GM20431 (cell line): ENCODE measurements around the gene TBXA2R.
"Not testable (repeated sequence)": the region's sequence is repeated elsewhere in the genome, so short reads cannot be mapped to it uniquely, and the experiment has no call there.

ENCODE experiments used
- in situ Hi-C: fragments of 300-500 bp; cut with MseI, MboI; formaldehyde crosslinking; loops from one replicate; pipeline ENCODE4 v1.15.0; 2020; ENCODE audit warnings: low sequenced_read_pairs; ENCODE audit not compliant: unreplicated experiment

The TBXA2R gene

GRCh38 chr19:3606690-3607289 lies at the start of gene TBXA2R:
TSS of gene TBXA2R (minus strand) at chr19:3606875. CDS start at chr19:3600634, 6,241 bp downstream.
- in situ Hi-C loops, result no loop called here

DNA sequence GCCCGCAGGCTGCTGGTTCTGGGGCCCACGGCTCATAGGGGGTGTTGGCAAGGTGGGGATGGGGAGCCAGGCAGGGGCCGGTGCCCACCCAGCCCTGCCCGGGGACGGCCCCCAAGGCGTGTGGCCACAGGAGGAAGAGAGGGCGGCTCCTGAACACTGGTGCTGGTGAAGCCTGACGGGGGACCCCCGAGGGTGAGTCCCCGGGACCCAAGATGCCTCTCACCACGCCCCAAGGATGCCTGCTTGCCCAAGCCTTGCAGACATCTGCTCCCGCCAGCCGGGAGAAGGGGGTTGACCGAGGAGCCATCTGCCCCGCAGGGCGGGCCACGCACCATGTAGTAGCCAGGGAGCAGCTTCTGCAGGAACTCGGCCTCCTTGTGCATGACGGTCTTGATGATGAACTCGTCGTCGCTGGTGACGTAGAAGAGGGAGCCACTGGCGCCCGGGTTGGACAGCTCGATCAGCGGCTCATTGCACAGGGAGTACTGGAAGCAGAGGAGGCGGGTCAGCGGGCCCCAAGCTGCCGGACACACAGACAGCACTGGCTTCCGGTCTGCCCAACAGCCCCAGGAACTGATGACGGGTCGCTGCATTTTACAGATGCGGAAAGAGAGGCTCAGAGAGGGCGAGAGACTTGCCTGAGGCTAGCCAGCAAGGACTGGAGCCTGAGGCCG lies 49.5 kb upstream of the TBXA2R start:
- in situ Hi-C loops, result no loop called here

- in situ Hi-C loops, result no loop called here
Observed at GRCh38 chr19:3655402-3656072, 48.9 kb upstream of the TBXA2R start.

- in situ Hi-C loops, result no loop called here
Observed at GRCh38 chr19:3653865-3654513, 47.3 kb upstream of the TBXA2R start.

GRCh38 chr19:3653081-3653795 lies 46.6 kb upstream of the TBXA2R start:
- in situ Hi-C loops, result no loop called here

DNA sequence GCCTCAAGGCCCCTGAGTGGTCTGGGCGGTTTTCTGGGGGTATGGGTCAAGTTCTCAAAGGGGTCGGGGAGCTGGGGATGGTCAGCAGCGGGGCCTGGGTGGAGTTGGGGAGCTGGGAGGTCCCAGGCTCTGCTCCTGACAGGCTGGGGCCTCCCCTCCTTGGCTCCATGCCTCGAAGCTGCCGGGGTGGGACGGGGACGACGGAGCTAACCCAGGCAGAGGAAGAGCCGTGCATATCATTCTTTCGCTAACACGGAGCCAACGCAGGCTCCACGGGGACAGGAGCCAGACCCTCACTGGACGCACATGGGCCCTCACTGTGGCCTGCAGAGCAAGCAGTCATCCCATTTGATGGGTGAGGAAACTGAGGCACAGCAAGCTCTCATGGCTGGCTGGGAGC lies 45.7 kb upstream of the TBXA2R start:
- in situ Hi-C loops, result no loop called here

DNA sequence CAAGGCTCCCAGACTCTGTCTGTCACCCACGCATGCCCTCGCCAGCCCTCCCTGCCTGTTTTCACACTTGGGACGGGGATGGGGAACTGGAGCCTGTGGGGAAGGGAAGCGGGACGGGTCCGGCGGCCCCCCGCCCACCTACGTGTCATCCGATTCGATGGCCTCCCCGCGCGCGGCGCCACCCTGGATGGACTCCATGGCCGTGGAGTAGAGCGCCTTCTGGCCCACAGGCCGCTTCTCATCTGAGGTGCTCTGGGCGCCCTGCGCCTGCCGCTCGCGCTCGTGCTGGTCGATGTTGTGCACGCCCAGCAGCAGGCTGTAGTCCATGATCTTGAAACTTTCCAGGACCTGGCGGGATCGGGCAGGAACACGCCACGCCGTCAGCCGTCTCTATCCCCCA lies 45.0 kb upstream of the TBXA2R start:
- in situ Hi-C loops, result no loop called here

DNA sequence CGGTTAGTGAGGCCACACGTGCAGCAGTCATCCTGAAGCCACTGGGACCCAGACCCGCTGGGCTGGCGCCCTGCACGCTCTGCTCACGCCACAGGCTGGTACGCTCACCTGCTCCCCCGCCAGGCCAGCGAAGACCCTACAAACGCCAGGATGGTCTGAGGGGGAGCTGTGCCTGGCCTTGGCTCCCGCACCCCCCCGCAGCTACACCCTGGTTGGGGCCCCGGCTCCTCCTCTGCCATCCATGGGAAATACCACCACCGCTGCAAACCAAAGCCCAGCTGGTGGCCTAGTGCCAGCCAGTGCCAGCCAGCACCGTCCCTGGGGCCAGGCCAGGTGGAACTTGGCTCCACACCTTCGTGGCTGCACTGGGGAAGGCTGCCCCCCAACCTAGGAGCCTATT lies 43.2 kb upstream of the TBXA2R start:
- in situ Hi-C loops, result no loop called here

GRCh38 chr19:3648037-3648905 lies 41.6 kb upstream of the TBXA2R start:
- in situ Hi-C loops, result no loop called here

DNA sequence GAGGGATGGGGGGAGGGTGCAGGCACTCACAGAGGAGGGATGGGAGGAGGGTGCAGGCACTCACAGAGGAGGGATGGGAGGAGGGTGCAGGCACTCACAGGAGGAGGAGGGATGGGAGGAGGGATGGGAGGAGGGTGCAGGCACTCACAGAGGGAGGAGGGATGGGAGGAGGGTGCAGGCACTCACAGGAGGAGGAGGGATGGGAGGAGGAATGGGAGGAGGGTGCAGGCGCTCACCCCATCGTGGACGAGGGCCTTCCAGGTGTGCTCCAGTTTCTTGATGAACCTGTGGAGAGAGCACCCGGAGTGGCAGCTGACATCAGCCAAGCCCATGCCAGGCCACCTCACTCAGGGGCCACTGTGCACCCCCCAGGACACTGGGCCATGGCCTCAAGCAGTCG lies 40.4 kb upstream of the TBXA2R start:
- in situ Hi-C loops, result not testable (repeated sequence)

DNA sequence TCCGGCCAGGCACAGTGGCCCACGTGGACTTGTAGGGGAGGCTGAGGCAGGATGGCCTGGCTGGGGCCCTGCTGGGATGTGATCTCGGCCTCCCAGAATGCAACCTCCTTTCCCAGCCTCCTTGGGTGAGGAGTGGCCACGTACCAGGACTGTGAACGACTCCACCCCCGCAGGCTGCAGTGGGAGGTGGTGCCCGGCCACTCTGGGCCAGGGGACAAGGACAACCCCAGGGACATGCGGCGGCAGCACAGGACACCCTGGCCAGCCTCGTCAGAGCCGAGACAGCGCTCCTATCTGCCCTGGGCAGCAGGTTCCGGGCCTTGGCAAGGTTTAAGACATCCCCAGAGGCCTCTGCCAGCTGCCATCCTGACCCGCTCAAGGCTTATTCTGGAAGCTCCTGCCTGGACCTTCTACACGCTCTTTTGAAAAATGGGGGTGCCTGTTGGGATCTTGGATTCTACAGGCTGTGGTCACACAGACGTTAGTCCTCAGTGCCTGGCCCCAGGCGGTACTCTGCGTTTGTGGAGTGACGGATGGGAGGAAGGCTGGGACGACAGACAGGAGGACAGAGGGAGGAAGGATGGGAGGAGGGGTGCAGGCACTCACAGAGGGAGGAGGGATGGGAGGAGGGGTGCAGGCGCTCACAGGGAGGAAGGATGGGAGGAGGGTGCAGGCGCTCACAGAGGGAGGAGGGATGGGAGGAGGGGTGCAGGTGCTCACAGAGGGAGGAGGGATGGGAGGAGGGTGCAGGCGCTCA lies 39.8 kb upstream of the TBXA2R start:
- in situ Hi-C loops, result no loop called here

- in situ Hi-C loops, result no loop called here
Observed at GRCh38 chr19:3645726-3646125, 39.1 kb upstream of the TBXA2R start.

DNA sequence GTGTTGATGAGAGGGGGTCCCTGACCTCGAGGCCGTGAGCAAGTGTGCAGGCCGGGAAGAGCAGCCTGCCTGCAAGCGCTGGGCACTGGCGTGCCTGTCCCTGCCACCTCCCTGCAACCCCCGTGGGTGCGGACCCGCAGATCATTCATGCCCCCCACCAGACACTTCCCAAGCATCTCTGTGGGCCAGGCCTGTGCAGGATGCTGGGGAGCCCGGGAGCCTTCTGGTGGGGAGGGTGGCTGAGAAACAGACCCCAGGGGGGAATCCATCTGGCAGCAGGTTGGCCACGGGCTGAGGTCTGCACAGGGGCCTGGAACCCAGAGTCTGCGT lies 38.4 kb upstream of the TBXA2R start:
- in situ Hi-C loops, result no loop called here

GRCh38 chr19:3644351-3645066 lies 37.8 kb upstream of the TBXA2R start:
- in situ Hi-C loops, result no loop called here

- in situ Hi-C loops, result no loop called here
Observed at GRCh38 chr19:3643674-3644313, 37.1 kb upstream of the TBXA2R start.

DNA sequence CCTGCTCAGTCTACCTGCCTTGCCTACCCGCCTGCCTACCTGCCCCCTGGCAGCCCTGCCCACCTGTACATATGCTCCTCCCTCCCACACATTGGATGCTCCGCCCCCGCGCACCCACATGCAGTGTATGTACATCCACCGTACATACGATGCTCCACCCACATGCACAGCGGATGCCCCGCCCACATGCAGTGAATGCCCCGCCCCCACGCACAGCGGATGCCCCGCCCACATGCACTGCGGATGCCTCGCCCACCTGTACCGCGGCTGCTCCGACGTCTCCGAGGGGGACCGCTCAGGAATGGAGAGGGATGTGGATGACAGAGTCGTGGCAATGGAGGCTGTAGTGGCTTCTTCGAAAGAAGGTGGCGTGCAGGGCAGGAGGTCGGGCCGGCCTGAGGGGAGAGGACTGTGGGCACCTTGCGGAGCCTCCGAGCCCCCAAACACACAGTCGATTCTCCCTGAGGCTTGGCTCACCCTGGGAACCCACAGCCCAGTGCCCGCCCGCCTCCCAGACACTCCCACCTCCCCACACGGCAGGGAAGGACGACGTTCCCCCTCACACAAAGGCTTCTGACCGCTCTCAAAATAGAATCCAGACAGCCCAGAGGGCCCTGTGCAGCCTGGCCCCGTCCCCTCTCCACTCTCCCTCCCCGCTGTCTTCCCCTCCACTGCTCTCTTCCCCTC lies 36.5 kb upstream of the TBXA2R start:
- in situ Hi-C loops, result no loop called here

- in situ Hi-C loops, result no loop called here
Observed at GRCh38 chr19:3642296-3642695, 35.6 kb upstream of the TBXA2R start.
